ENCODE data around the gene PALLD. TPM values are rescaled to one million over a fixed set of nuclear protein-coding genes. Genes with fewer than 3 reads are reported as not detected.
A peak's percentile ranks its signal among the peaks of the same experiment; 100 is the strongest.

Gene PALLD
- total and polyA plus RNA-seq, 9 donors = 86.1 to 155 (median 146) TPM

DNA sequence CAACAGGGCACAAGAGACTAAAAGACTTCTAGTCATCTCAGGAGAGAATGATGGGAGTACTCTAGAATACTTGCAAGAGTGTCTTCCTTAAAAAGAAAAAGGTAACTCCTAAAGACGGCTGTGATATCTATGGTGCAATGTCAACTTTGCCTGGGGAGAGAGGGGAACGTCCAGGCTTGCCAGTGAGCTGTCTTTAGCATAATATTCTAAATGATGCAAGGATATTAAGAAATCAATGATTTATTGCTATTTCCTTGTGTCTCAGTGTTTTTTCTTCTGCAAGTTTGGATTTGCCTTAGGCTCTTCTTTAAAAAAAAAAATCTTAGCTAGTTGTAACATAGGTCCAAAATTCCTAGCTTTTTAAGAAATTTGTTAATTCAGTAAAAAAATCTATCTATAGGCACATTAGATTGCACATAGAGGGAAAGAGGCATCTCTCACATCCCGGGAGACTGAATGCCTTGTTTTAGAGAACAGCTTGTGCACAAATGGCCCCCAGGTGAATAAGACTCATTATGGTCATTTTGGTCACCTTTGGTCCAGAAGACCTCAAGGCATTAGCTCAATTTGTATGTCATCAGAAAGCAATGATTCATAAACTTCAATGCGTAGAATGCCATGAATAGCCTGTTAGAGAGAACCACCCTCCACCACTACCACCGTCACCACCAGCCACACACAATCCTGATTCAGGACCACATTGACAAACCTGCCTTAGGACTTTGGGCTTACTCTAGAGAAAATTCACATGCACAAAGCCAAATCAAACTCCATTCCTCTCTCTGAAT is 104.1 kb downstream of the PALLD start:
- peaks cover 5% of the 10 kb centered on the region for H3K4me1 ChIP-seq (ENCODE audit: control insufficient read depth, insufficient read depth, low read length)
- H3K27me3 ChIP-seq (ENCODE audit: control insufficient read depth, insufficient read depth, low read length) = no peaks in the 10 kb centered on the region
- DNase-seq = no peak
- H3K36me3 ChIP-seq (ENCODE audit: control insufficient read depth, insufficient read depth, low read length) = no peaks in the 10 kb centered on the region
- no peak overlapping the region for H3K4me3 ChIP-seq (ENCODE audit: low read length)
- H3K27ac ChIP-seq (ENCODE audit: low read length) = no peak overlapping the region
- WGBS (ENCODE audit: insufficient coverage) = 94% methylated on average over 3 of the region's 5 CpGs
- no peaks in the 10 kb centered on the region for H3K9me3 ChIP-seq (replicated peaks; ENCODE audit: control insufficient read depth, low read depth, low read length)

DNA sequence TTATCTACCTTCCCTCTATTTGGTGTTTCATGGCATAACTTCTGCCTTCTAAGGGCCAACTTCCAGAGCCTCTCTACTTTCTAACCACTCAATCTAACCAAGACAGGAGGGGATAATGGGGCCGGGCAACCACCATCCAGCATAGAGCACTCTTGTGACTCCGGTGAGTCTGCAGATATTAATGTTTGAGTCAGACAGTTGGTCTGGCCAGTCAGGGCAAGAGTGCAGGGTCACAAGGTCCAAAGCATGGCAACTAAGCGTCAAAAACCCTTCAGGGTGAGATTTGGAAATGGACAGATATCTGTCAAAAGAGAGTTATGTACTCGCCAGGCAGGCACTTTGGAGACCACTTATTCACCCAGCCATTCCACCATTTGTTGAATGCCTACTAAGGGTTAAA is 105.0 kb downstream of the PALLD start:
- no peak overlapping the region for H3K4me3 ChIP-seq (ENCODE audit: low read length)
- H3K27ac ChIP-seq (ENCODE audit: low read length) = no peak overlapping the region
- no peaks in the 10 kb centered on the region for H3K36me3 ChIP-seq (ENCODE audit: control insufficient read depth, insufficient read depth, low read length)
- H3K9me3 ChIP-seq (replicated peaks; ENCODE audit: control insufficient read depth, low read depth, low read length) = no peaks in the 10 kb centered on the region
- no peaks in the 10 kb centered on the region for H3K27me3 ChIP-seq (ENCODE audit: control insufficient read depth, insufficient read depth, low read length)
- peaks cover 5% of the 10 kb centered on the region for H3K4me1 ChIP-seq (ENCODE audit: control insufficient read depth, insufficient read depth, low read length)
- 100% methylated on average over 3 of the region's 4 CpGs for WGBS (ENCODE audit: insufficient coverage)
- DNase-seq = no peak

DNA sequence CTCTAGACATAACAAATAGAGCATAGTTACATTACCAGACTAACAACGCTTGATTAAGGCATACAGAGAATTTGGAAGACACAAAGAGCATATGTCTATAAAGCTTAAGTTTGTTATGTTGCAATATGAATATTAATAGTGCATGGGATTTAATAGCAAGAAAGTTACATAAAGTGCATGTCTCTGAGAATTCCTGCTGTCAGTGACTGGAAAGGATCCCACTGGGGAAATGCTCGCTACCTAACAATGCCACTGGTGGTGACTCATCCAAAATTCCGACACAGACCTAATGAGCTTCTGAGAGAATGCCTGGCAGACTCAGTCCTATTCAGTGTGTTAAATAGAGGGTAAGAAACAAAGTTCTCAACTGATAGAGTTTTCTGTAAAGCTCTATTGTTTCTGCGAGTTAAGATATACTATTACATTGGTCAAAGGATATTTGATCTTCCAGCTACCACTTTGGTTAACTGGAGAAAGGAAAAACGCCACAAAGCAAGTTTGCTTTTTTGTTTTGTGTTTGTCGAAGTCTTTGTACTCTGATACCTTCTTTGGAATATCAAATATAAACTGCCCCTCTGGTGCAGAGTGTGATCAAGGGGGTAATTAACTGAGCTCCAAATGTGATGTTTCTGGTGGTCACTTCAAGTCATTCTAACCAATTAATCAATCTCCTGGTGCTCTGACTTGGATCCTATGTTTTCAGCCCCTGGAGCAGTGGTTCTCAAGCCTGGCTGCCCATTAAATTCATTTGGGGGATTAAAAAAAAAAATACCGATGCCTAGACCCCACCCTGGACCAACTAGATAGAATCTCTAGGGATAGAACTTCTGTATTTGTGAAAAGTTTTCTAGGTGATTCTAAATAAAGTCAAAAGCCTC is 107.9 kb downstream of the PALLD start:
- peak; percentile 73 for DNase-seq
- peaks cover 5% of the 10 kb centered on the region for H3K4me1 ChIP-seq (ENCODE audit: control insufficient read depth, insufficient read depth, low read length)
- H3K36me3 ChIP-seq (ENCODE audit: control insufficient read depth, insufficient read depth, low read length) = no peaks in the 10 kb centered on the region
- no peaks in the 10 kb centered on the region for H3K27me3 ChIP-seq (ENCODE audit: control insufficient read depth, insufficient read depth, low read length)
- H3K27ac ChIP-seq (ENCODE audit: low read length) = no peak overlapping the region
- no peak overlapping the region for H3K4me3 ChIP-seq (ENCODE audit: low read length)
- H3K9me3 ChIP-seq (replicated peaks; ENCODE audit: control insufficient read depth, low read depth, low read length) = no peaks in the 10 kb centered on the region
- WGBS (ENCODE audit: insufficient coverage) = 52% methylated on average over 2 of the region's 7 CpGs

DNA sequence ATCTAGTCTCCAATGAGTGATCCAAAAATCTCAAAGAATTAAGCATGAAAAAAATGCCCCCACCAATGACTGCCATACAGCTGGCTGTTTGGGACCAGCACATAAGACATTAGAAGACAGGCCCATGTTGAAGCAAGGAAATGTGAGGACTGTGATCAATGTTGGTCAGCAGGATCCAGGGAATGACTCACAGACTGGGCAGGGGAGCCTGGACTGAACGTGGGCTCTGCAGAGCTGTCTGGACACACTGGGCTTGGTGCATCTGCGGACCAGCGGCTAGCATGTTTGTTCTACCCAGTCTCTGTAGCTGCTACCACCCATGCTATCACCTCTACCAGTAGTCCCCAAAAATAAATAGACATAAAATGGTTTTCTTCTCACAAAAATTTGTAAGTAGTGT is 108.6 kb downstream of the PALLD start:
- Histone ChIP-seq H3K27me3 (ENCODE audit: control insufficient read depth, insufficient read depth, low read length) (no peaks in the 10 kb centered on the region), H3K4me3 (ENCODE audit: low read length) (no peak overlapping the region), H3K27ac (ENCODE audit: low read length) (no peak overlapping the region), H3K9me3 (replicated peaks; ENCODE audit: control insufficient read depth, low read depth, low read length) (no peaks in the 10 kb centered on the region), H3K4me1 (ENCODE audit: control insufficient read depth, insufficient read depth, low read length) (peaks cover 5% of the 10 kb centered on the region), H3K36me3 (ENCODE audit: control insufficient read depth, insufficient read depth, low read length) (no peaks in the 10 kb centered on the region)
- DNase-seq = no peak
- 30% methylated on average over 1 of the region's 3 CpGs for WGBS (ENCODE audit: insufficient coverage)

DNA sequence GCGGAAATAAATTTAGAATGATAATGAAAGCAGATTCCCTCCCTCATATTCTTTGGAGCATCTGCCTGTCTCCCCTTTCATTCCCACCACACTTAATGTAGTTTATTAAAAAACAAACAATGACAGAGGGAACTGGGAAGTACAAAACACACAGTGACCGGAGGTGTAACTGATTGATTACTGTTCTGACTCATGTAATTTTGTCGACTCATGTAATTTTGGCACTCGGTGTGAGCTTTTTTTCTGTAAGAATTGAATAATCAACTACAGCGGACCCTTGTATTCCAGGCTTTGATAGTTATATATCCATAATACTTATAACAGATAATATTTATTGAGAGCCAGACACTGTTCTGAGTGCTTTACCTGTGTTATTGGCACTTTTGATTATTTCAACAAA is 110.4 kb downstream of the PALLD start:
- H3K36me3 ChIP-seq (ENCODE audit: control insufficient read depth, insufficient read depth, low read length) = no peaks in the 10 kb centered on the region
- DNase-seq = no peak
- no CpG with 5 or more reads among the region's 5 CpGs for WGBS (ENCODE audit: insufficient coverage)
- peaks cover 8% of the 10 kb centered on the region for H3K4me1 ChIP-seq (ENCODE audit: control insufficient read depth, insufficient read depth, low read length)
- H3K4me3 ChIP-seq (ENCODE audit: low read length) = no peak overlapping the region
- no peaks in the 10 kb centered on the region for H3K9me3 ChIP-seq (replicated peaks; ENCODE audit: control insufficient read depth, low read depth, low read length)
- no peak overlapping the region for H3K27ac ChIP-seq (ENCODE audit: low read length)
- no peaks in the 10 kb centered on the region for H3K27me3 ChIP-seq (ENCODE audit: control insufficient read depth, insufficient read depth, low read length)

DNA sequence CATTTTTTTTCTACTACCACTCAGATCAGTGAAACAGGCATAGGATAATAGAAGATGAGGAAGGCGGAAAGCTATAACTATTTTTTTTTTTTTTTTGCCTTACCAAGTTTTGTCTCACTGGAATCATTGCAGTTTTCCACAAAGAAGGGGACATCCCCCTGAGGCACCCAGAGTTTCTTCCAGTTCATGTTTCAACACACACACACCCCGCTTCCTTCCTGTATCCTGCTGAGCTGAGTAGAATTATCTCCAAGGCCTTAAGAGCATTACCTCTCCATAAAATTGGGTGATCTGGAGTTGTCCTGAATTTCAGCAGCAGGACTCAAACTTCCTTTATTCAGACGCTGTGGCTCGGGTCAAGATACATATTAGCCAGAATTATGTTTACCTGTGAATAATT is 111.9 kb downstream of the PALLD start:
- no peak overlapping the region for H3K27ac ChIP-seq (ENCODE audit: low read length)
- H3K4me1 ChIP-seq (ENCODE audit: control insufficient read depth, insufficient read depth, low read length) = peaks cover 8% of the 10 kb centered on the region

DNA sequence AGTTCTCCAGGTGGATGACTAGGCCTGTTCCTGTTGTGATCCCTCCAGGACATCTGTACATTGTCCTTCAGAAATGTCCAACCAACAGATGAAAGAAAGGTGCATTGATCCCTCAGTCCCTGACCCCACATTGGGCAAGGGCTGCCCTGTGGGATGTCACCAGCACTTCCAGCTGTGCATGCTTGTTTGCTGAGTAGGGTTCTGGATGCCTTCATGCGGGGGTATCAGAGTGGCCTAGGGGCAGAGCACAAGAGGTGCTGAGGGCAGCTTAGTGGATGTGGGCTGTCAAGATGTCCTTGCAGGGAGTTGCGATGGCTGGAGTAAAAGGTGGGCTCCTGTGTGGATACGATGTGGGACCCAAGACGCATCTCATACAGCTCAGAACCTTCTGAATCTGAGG is 112.5 kb downstream of the PALLD start:
- no peak overlapping the region for H3K27ac ChIP-seq (ENCODE audit: low read length)
- no peaks in the 10 kb centered on the region for H3K36me3 ChIP-seq (ENCODE audit: control insufficient read depth, insufficient read depth, low read length)
- no peaks in the 10 kb centered on the region for H3K27me3 ChIP-seq (ENCODE audit: control insufficient read depth, insufficient read depth, low read length)
- DNase-seq = no peak
- WGBS (ENCODE audit: insufficient coverage) = 100% methylated on average over 1 of the region's 4 CpGs
- no peak overlapping the region for H3K4me3 ChIP-seq (ENCODE audit: low read length)
- H3K4me1 ChIP-seq (ENCODE audit: control insufficient read depth, insufficient read depth, low read length) = peaks cover 8% of the 10 kb centered on the region
- H3K9me3 ChIP-seq (replicated peaks; ENCODE audit: control insufficient read depth, low read depth, low read length) = no peaks in the 10 kb centered on the region

More for the DNA sequence above, 111.9 kb downstream of the PALLD start:
- no peaks in the 10 kb centered on the region for H3K36me3 ChIP-seq (ENCODE audit: control insufficient read depth, insufficient read depth, low read length)
- no peaks in the 10 kb centered on the region for H3K9me3 ChIP-seq (replicated peaks; ENCODE audit: control insufficient read depth, low read depth, low read length)
- no peak for DNase-seq
- no peaks in the 10 kb centered on the region for H3K27me3 ChIP-seq (ENCODE audit: control insufficient read depth, insufficient read depth, low read length)
- H3K4me3 ChIP-seq (ENCODE audit: low read length) = no peak overlapping the region
- WGBS (ENCODE audit: insufficient coverage) = no CpG with 5 or more reads among the region's 4 CpGs

DNA sequence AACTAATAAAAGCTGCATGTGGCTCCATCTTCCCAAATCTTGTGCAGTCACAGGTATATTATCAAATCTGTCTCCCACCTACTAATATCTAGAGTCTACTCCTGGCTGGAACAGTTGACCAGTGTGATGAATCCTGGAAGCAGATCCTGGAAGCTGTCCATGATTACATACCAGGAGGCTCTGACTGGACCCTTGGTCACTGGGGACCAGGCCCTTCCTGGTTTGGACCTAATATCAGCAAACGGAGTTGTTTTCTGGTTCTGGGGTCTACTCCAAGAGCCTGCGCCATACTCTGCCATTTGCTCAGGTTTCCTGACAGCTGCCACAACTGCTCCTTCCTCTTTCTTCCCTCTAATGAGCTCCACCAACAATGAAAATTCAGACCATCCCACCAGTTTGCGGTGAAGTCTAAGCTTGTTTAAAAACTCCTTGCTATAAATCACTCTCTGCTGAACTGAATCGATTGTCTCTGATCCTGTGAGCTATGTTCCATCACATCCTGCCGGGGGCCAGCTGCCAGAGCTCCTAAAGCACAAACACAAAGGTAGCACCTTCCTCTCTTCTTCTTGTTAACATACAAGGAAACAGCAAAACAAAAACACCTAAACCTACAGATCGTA is 114.2 kb downstream of the PALLD start:
- Histone ChIP-seq H3K4me1 (ENCODE audit: control insufficient read depth, insufficient read depth, low read length) (peaks cover 3% of the 10 kb centered on the region), H3K4me3 (ENCODE audit: low read length) (no peak overlapping the region), H3K9me3 (replicated peaks; ENCODE audit: control insufficient read depth, low read depth, low read length) (no peaks in the 10 kb centered on the region), H3K36me3 (ENCODE audit: control insufficient read depth, insufficient read depth, low read length) (no peaks in the 10 kb centered on the region), H3K27me3 (ENCODE audit: control insufficient read depth, insufficient read depth, low read length) (no peaks in the 10 kb centered on the region), H3K27ac (ENCODE audit: low read length) (no peak overlapping the region)
- no peak for DNase-seq
- 40% methylated on average over 5 of the region's 6 CpGs for WGBS (ENCODE audit: insufficient coverage)

DNA sequence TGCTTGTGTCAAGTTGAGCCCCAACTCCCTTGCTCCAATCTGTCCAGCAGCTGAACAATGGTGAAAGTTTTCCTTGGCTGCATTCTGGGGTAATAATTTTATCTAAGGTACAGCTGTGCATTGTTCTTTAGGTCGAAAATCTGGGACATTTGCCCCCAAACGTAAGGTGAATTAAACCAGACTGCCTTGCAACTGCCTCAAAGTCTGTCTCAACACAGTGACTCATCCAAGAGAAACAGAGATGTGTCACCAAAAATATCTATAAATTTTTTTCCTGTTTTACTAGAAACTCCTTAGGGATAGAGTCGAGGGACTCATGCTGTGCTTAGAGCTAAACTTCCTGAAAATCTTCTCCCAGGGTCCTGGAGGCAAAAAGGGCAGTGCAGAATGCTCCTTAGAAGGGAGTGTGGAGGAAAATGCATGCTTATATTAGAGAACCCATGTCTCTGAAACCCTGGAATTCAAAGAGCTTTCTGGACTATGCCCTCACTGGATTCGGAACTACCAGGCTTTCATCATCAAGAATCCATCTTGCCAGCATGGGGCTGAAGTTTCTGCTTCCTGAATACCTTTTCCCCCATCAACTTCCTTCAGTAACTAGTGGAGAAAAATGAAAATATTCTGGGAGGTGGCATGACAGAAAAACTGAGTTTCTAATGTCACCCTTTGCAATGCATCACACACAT is 115.7 kb downstream of the PALLD start:
- no CpG with 5 or more reads among the region's 4 CpGs for WGBS (ENCODE audit: insufficient coverage)
- peaks cover 3% of the 10 kb centered on the region for H3K4me1 ChIP-seq (ENCODE audit: control insufficient read depth, insufficient read depth, low read length)
- H3K9me3 ChIP-seq (replicated peaks; ENCODE audit: control insufficient read depth, low read depth, low read length) = no peaks in the 10 kb centered on the region
- H3K36me3 ChIP-seq (ENCODE audit: control insufficient read depth, insufficient read depth, low read length) = no peaks in the 10 kb centered on the region
- no peak for DNase-seq
- no peak overlapping the region for H3K4me3 ChIP-seq (ENCODE audit: low read length)
- no peaks in the 10 kb centered on the region for H3K27me3 ChIP-seq (ENCODE audit: control insufficient read depth, insufficient read depth, low read length)
- H3K27ac ChIP-seq (ENCODE audit: low read length) = no peak overlapping the region
